HTERT RPE-1 (cell line): ENCODE results near the gene LAMTOR3.

Experiments
- in situ Hi-C: fragments of 300-500 bp; cut with MboI; formaldehyde crosslinking; loops from 4 replicates; pipeline ENCODE4 v1.14.3; 2020; ENCODE audit warnings: low sequenced_read_pairs

LAMTOR3 gene

GRCh38 chr4:99894161-99894997 is at the start of gene LAMTOR3:
LAMTOR3 (minus strand) TSS chr4:99894427; CDS start chr4:99893963, 464 bp downstream.
- in situ Hi-C loops: no loop called here

- in situ Hi-C loops: no loop called here
Measured at GRCh38 chr4:99938243-99938753, 44.1 kb upstream of the LAMTOR3 start.

GRCh38 chr4:99934891-99935290 is 40.7 kb upstream of the LAMTOR3 start:
- in situ Hi-C loops: no loop called here

- in situ Hi-C loops: no loop called here
Measured at GRCh38 chr4:99927566-99927965, 33.3 kb upstream of the LAMTOR3 start.

- in situ Hi-C loops: no loop called here
Measured at GRCh38 chr4:99921174-99921573, 26.9 kb upstream of the LAMTOR3 start.

- in situ Hi-C loops: no loop called here
Measured at GRCh38 chr4:99918656-99919055, 24.4 kb upstream of the LAMTOR3 start.

GRCh38 chr4:99917575-99917974 is 23.3 kb upstream of the LAMTOR3 start:
- in situ Hi-C loops: no loop called here

GRCh38 chr4:99915449-99915848 is 21.2 kb upstream of the LAMTOR3 start:
- in situ Hi-C loops: no loop called here

GRCh38 chr4:99894998-99895397 is 771 bp upstream of the LAMTOR3 start:
- in situ Hi-C loops: no loop called here

- in situ Hi-C loops: no loop called here
Measured at GRCh38 chr4:99893839-99894160, 427 bp downstream of the LAMTOR3 start.

- in situ Hi-C loops: no loop called here
Measured at GRCh38 chr4:99893029-99893428, 1.2 kb downstream of the LAMTOR3 start.

- in situ Hi-C loops: no loop called here
Measured at GRCh38 chr4:99891351-99891750, 2.9 kb downstream of the LAMTOR3 start.

GRCh38 chr4:99887837-99888236 is 6.4 kb downstream of the LAMTOR3 start:
- in situ Hi-C loops: no loop called here

- in situ Hi-C loops: no loop called here
Measured at GRCh38 chr4:99886146-99886545, 8.1 kb downstream of the LAMTOR3 start.

- in situ Hi-C loops: no loop called here
Measured at GRCh38 chr4:99885687-99886086, 8.5 kb downstream of the LAMTOR3 start.

GRCh38 chr4:99885063-99885664 is 9.1 kb downstream of the LAMTOR3 start:
- in situ Hi-C loops: no loop called here

- in situ Hi-C loops: no loop called here
Measured at GRCh38 chr4:99879458-99879857, 14.8 kb downstream of the LAMTOR3 start.

GRCh38 chr4:99878604-99879003 is 15.6 kb downstream of the LAMTOR3 start:
- in situ Hi-C loops: no loop called here

GRCh38 chr4:99876946-99877345 is 17.3 kb downstream of the LAMTOR3 start:
- in situ Hi-C loops: no loop called here

GRCh38 chr4:99875071-99875470 is 19.2 kb downstream of the LAMTOR3 start:
- in situ Hi-C loops: no loop called here

GRCh38 chr4:99872570-99872969 is 21.7 kb downstream of the LAMTOR3 start:
- in situ Hi-C loops: no loop called here

GRCh38 chr4:99868126-99868596 is 26.1 kb downstream of the LAMTOR3 start:
- in situ Hi-C loops: no loop called here
